Measurements from ENCODE around the gene CLDN18. TPM values are rescaled to one million over a fixed set of nuclear protein-coding genes. Genes with fewer than 3 reads are reported as not detected.

The CLDN18 gene
- polyA plus RNA-seq, 1 donor from 2014 or later: not detected

DNA sequence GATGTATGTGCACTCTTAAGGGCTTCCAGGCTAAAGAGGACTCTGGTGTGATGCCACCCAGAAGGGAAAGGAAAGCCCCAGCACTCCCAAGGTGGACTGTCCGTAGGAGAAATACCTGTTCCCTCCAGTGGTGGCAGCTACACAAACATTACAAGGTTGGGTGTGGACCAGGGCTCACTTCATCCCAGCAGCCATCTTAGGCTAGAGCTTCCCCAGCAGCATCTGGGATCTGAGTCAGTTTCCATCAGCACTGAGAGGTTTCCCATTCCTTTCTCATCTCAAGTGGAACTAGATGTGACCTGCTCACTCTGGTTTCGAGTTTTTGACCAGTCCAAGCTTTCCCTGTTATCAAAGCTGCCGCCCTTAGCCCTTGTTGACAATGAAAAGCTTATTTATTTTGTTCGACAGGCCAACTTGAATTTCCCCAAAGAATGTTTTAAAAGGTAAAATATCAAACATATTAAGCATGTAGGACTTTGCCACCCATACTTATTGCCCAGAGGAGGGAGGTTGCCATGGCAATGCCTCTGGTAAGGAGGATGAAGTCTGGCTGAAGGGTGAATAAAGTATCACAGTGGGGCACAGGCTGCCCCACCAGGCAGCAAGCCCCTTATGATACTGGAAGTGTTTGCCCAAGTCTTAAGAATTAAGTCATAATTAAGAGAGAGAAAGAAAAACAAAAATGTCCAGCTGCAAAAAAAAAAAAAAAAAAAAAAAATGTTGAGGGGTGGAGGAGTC, 28.9 kb downstream of the CLDN18 start:
- Mint-ChIP-seq H3K27ac (no peak overlapping the region), H3K9me3 (no peaks in the 10 kb centered on the region), H3K36me3 (no peaks in the 10 kb centered on the region), H3K27me3 (peaks cover 15% of the 10 kb centered on the region), H3K4me3 (no peak overlapping the region), H3K4me1 (no peaks in the 10 kb centered on the region)

DNA sequence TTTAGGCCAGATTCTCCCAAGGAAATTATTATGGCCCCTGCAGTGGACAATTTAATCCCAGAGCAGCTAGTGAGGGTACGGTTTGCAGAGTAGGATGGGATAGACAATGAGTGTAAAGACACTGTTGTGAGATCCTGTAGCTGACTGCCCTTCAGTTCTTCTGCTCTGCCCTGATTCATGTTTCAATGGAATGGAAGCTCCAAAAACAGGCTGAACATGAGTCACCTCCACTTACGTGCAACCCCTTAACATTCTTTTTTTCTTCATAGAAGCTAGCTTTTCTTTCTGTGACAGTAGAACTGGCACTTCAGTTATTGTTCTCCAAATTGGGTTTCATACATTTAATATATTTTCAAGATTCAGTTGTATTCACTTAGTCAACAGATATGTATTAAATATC, 32.1 kb downstream of the CLDN18 start:
- Mint-ChIP-seq H3K36me3 (no peaks in the 10 kb centered on the region), H3K27ac (no peak overlapping the region), H3K9me3 (no peaks in the 10 kb centered on the region), H3K27me3 (peaks cover 9% of the 10 kb centered on the region), H3K4me1 (no peaks in the 10 kb centered on the region), H3K4me3 (no peak overlapping the region)

DNA sequence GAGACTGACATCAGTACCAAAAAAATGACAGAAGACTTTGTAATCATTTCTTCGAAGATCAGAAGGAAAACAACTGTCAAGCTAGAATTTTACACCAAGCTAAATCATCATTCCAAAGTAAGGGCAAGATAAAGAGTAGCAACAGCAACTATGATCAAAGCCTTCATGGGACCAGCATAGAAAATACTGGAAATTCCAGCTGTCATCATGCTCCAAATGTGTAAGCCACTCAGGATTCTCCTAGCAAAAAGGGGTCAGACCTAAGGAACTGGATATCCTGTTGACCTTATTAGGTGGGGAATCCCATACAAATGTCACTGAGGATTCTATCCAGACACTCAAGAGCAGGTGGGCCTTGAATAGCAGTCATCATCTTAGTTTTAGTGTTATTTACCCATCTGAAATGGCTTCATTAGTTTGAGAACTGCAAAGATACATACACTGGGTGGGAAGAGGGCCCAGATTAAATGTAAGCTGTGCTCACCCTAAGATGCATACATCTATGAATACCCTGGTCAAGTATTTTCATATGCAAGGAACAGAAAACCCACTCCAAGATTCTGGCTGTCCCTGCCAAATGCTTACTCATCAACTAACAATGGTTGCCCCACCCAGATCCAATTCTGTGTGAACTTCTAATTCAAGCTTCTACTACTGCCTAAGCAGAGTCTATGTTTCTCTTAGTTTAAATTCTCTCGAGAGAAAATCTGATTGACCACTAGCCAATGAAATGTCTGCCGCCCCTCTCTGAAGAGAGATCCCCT, 33.5 kb downstream of the CLDN18 start:
- no peaks in the 10 kb centered on the region for H3K4me1 Mint-ChIP-seq
- no peaks in the 10 kb centered on the region for H3K9me3 Mint-ChIP-seq
- no peak overlapping the region for H3K27ac Mint-ChIP-seq
- H3K4me3 Mint-ChIP-seq: no peak overlapping the region
- H3K27me3 Mint-ChIP-seq: peaks cover 7% of the 10 kb centered on the region
- no peaks in the 10 kb centered on the region for H3K36me3 Mint-ChIP-seq

- Mint-ChIP-seq H3K27me3 (peaks cover 3% of the 10 kb centered on the region), H3K27ac (no peak overlapping the region), H3K4me1 (no peaks in the 10 kb centered on the region), H3K9me3 (no peaks in the 10 kb centered on the region), H3K4me3 (no peak overlapping the region), H3K36me3 (no peaks in the 10 kb centered on the region)
These were observed 36.1 kb downstream of the CLDN18 start for GRCh38 chr3:138046085-138046484.

GRCh38 chr3:138046955-138047354, 37.0 kb downstream of the CLDN18 start:
- H3K27me3 Mint-ChIP-seq: peaks cover 3% of the 10 kb centered on the region
- H3K27ac Mint-ChIP-seq: no peak overlapping the region
- no peaks in the 10 kb centered on the region for H3K36me3 Mint-ChIP-seq
- H3K4me3 Mint-ChIP-seq: no peak overlapping the region
- no peaks in the 10 kb centered on the region for H3K9me3 Mint-ChIP-seq
- no peaks in the 10 kb centered on the region for H3K4me1 Mint-ChIP-seq

DNA sequence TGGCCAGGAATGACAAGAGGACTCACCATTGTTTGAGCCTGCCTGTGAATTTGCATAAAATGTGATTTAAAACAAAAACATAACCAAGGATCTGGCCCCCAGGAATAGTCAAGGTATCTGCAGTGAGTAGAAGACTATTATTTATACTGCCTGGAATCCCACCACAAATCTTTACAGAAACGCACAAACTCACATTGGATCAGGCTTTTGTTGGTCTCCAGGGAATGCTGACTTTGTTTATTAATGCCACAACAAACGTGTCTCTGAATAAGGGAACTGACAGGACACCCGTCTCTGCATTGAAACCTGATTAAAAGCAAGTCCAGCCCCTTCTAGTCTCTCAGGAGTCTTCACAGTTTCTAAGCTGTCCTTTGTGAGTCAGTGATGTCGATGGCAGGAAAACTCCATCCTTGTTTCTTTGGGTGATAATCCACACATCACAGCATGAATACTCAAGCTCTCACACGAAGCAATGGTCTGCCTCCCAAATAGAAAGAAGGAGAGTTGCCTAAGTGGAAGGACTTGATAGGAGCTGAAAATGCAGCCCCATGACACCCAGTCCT, 37.7 kb downstream of the CLDN18 start:
- no peaks in the 10 kb centered on the region for H3K4me1 Mint-ChIP-seq
- no peaks in the 10 kb centered on the region for H3K36me3 Mint-ChIP-seq
- H3K27me3 Mint-ChIP-seq: peaks cover 3% of the 10 kb centered on the region
- no peak overlapping the region for H3K27ac Mint-ChIP-seq
- no peak overlapping the region for H3K4me3 Mint-ChIP-seq
- H3K9me3 Mint-ChIP-seq: no peaks in the 10 kb centered on the region

- Mint-ChIP-seq H3K9me3 (no peaks in the 10 kb centered on the region), H3K27ac (no peak overlapping the region), H3K36me3 (no peaks in the 10 kb centered on the region)
These were observed 39.4 kb downstream of the CLDN18 start for GRCh38 chr3:138049157-138049919.

GRCh38 chr3:138051947-138052802, 42.2 kb downstream of the CLDN18 start:
- Mint-ChIP-seq H3K36me3 (no peaks in the 10 kb centered on the region), H3K9me3 (no peaks in the 10 kb centered on the region), H3K4me3 (no peak overlapping the region), H3K4me1 (no peaks in the 10 kb centered on the region), H3K27ac (no peak overlapping the region), H3K27me3 (peaks cover 1% of the 10 kb centered on the region)

More at GRCh38 chr3:138049157-138049919, 39.4 kb downstream of the CLDN18 start:
- Mint-ChIP-seq H3K4me3 (no peak overlapping the region), H3K27me3 (peaks cover 3% of the 10 kb centered on the region), H3K4me1 (no peaks in the 10 kb centered on the region)

GRCh38 chr3:138054057-138054456, 44.1 kb downstream of the CLDN18 start:
- H3K4me3 Mint-ChIP-seq: no peak overlapping the region
- no peak overlapping the region for H3K27ac Mint-ChIP-seq
- H3K27me3 Mint-ChIP-seq: peaks cover 4% of the 10 kb centered on the region
- H3K9me3 Mint-ChIP-seq: no peaks in the 10 kb centered on the region
- H3K36me3 Mint-ChIP-seq: no peaks in the 10 kb centered on the region
- no peaks in the 10 kb centered on the region for H3K4me1 Mint-ChIP-seq

DNA sequence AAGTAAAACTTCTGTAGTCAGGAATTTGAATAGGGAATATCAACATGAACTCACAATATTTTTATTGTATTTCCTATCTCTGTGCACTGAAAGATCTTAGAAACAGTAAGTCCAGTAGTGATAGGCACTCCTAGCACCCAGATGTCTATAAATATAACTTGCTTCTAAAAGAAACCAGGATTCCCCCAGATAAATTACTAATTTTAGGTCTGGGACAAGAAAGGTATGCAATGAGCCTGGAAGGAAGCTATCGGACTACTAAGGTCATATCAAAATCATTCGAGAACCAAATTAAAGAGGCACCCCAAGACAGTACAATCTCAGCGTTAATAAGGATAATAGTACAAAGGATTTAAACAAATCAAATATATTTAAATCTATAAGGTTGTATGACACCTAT, 47.4 kb downstream of the CLDN18 start:
- Mint-ChIP-seq H3K27me3 (peaks cover 5% of the 10 kb centered on the region), H3K27ac (no peak overlapping the region), H3K4me3 (no peak overlapping the region), H3K4me1 (peaks cover 0 to 4% (median 2%) of the 10 kb centered on the region in 3 donors), H3K36me3 (no peaks in the 10 kb centered on the region), H3K9me3 (no peaks in the 10 kb centered on the region)

DNA sequence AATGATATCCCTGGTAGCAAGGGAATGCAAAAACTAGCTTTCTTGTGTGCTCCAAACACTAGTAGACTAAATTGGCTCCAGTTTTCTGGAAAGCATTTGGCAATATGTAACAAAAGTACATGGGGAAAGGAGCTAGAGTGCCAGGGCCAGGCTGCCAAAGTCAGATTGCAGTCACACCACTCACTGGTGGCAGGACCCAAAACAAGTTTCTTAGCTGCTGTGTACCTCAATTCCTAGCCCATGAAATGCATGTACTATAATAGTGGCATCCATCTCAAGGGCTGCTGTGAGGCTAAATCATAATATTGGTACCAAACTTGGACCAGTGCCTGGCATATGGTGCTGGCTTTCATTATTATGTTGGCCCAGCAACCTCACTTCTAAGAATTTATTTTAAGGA, 49.3 kb downstream of the CLDN18 start:
- Mint-ChIP-seq H3K27ac (no peak overlapping the region), H3K27me3 (peaks cover 5% of the 10 kb centered on the region), H3K4me3 (no peak overlapping the region), H3K9me3 (no peaks in the 10 kb centered on the region), H3K36me3 (no peaks in the 10 kb centered on the region), H3K4me1 (peaks cover 0 to 4% (median 2%) of the 10 kb centered on the region in 3 donors)

- H3K4me3 Mint-ChIP-seq: no peak overlapping the region
- no peak overlapping the region for H3K27ac Mint-ChIP-seq
- peaks cover 4% of the 10 kb centered on the region for H3K27me3 Mint-ChIP-seq
- no peaks in the 10 kb centered on the region for H3K36me3 Mint-ChIP-seq
- H3K9me3 Mint-ChIP-seq: no peaks in the 10 kb centered on the region
- H3K4me1 Mint-ChIP-seq: peaks cover 0 to 4% (median 2%) of the 10 kb centered on the region in 3 donors
These were observed 50.8 kb downstream of the CLDN18 start for GRCh38 chr3:138060792-138061191.

DNA sequence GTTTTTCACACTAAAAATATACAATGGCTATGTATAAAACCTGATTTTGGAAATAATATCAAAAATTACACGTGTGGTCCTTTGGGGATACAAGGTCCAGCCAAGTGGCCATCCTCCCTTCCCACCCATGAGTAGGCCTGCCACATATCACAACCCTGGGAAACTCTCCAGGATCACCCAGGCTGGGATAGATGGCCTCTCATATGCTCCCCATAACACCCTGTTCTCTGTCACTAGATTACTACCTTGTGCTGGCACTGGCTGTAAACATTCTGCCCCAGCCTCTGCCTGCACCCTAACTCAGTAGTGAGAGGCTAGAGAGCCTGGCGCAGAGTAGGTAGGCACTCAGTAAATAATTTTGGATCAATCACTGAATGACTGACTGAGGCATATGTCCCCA, 52.1 kb downstream of the CLDN18 start:
- H3K4me1 Mint-ChIP-seq: peaks cover 0 to 4% (median 2%) of the 10 kb centered on the region in 3 donors
- H3K36me3 Mint-ChIP-seq: no peaks in the 10 kb centered on the region
- H3K4me3 Mint-ChIP-seq: no peak overlapping the region
- H3K27me3 Mint-ChIP-seq: peaks cover 4% of the 10 kb centered on the region
- H3K27ac Mint-ChIP-seq: no peak overlapping the region
- H3K9me3 Mint-ChIP-seq: no peaks in the 10 kb centered on the region

DNA sequence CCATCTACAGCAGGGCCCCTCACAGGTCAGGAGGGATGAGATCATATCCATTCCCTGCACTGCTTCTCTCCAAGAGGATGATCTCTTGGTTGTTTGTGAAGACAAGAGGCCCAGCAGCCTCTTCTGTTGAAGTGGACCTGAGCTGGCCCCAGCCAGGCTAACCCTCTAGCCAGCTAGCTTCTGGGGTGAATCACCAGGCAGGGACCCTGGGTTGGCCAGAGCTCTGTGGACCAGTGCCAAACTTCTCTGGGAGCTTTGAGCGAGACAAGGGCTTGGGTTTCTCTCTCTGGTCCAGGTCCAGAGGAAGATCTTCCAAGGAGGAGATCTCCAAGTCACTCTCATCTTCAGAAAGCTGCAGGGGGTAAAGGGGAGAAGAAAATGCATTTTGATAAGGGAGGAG, 52.7 kb downstream of the CLDN18 start:
- H3K36me3 Mint-ChIP-seq: no peaks in the 10 kb centered on the region
- H3K4me3 Mint-ChIP-seq: no peak overlapping the region
- no peak overlapping the region for H3K27ac Mint-ChIP-seq
- peaks cover 0 to 4% (median 2%) of the 10 kb centered on the region in 3 donors for H3K4me1 Mint-ChIP-seq
- H3K27me3 Mint-ChIP-seq: peaks cover 4% of the 10 kb centered on the region
- no peaks in the 10 kb centered on the region for H3K9me3 Mint-ChIP-seq
